Dermis blood vessel endothelial cell (primary cell): ENCODE results near the gene PLEKHO1. TPM values are rescaled to one million over a fixed set of nuclear protein-coding genes. Genes with fewer than 3 reads are reported as not detected.

Experiments
- DNase-seq: peaks from one replicate; pipeline ENCODE4 v3.0.0; 2010
- total RNA-seq: library from RNA; depleted of rRNA; stranded (reverse); fragments of >200 nt; gene quantifications from 2 replicates; pipeline ENCODE4 v1.2.3, GENCODE V29; 2014

Gene PLEKHO1
- total RNA-seq, 1 donor from 2014 or later, result 65.9 TPM

DNA sequence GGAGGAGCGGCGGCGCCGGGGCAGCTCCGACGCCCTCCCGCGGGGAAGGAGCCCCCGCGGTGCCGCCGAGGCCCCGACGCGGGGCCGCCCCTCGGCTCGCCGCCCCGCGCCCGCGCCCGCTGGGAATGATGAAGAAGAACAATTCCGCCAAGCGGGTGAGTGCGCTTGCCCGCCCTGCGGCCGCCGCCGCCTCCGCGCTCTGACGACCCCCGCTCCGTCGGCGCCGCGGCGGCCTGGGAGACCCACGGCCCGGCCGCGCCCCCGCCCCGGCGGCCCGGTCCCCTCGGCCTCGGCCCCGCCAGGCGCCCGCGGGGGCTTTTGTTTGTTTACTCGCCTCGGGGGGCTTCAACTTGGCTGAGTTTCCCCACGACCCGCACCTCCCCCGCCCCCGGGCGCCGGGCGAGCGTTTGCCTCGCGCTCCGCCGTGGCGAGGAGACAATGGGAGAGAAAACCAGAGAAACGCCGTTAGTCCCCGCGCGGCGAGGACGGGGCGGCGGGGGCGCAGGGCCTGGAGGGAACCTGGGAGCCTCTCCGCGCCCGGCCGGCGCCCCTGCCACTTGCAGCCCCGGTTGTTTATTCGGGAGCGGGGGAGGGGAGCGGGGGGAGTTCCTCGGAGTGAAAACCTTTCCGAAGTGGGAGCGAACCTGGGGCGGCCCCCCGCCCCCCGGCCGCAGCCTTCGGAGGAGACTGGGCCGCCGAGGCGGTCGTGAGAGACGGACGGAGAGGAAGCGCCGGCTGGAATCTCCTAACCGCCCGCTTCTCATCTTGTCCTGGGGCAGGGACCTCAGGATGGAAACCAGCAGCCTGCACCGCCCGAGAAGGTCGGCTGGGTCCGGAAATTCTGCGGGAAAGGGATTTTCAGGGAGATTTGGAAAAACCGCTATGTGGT lies 661 bp downstream of the PLEKHO1 start:
- no peak for DNase-seq

DNA sequence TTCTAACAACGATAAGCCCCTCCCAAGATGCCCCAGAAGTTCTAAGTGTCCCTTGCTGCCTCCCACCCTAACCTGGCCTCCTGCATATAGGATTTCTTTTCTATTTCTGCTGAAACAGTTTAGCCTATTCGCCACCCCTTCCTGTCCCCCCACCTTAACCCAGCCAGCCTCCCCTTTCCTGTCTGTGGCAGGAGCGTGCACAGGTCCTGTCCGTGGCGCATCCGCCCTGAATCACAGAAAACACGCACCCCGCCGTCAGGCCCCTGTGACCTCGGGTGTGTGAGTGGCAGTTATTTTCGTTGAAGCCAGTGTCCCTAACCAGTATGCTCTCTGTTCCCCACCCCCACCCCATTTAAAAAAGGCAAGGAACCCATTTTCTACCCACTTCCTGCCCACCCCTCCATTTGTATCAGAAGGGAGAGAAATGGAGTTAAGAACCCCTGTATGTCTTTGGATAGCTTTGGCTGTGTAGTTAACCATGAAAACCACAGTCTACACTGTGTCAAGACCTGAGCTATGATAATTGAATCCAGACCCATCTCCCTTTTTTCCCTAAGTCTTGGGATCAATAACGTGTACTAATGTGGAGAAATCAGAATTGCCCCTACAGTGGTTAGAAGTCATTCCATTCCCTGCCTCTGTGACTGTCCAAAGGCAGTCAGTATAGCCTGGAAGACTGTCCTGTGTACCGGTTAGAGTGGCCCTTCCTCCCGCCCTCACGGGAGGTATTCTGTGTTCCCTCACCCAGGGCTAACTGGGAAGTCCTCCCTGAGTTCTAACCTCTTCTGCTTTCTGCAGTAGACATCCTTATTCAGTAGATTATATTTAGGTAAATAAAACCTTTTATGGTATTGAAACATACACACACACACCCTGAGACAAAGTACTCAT lies 1.8 kb downstream of the PLEKHO1 start:
- peak; percentile 57 for DNase-seq

DNA sequence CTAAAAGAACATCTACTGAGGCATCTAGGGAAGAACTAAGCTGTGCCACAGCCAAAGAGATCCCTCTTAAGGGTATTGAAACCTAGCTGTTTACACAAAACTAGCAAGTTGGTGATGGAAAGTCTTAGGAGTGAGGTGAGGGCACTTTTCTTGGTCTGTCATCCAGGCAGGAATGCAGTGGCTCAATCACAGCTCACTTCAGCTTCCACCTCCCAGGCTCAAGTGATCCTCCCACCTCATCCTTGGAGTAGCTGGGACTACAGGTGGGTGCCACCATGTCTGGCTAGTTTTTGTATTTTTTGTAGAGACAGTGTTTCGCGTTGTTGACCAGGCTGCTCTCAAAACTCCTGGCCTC lies 2.4 kb downstream of the PLEKHO1 start:
- peak; percentile 53 for DNase-seq

DNA sequence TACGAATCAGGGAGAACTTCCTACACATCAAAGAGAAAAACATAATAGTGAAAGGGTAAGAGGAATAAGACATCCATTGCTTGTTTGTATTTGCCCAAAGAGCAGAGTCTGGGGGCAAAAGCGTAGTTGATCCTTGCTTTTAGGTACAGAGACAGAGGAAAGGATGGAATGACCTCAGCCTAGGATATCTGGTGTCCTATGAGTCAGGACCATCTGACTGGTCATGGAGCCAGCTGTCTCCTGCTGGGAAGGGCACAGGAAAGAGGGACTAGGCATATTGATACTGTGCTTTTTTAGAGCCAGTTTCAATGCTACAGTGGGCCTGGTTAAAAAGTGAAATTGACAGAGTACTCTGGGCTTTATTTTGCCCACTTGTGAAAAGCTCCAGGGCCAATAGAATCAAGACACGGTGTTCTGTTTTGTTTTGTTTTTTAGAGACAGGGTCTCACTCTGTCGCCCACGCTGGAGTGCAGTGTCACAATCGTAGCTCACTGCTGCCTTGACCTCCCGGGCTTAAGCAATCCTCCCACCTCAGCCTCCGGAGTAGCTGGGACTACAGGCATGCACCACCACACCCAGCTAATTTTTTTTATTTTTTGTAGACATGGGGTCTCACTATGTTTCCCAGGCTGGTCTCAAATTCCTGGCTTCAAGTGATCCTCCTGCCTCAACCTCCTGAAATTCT lies 3.2 kb downstream of the PLEKHO1 start:
- DNase-seq, result peak; percentile 88

DNA sequence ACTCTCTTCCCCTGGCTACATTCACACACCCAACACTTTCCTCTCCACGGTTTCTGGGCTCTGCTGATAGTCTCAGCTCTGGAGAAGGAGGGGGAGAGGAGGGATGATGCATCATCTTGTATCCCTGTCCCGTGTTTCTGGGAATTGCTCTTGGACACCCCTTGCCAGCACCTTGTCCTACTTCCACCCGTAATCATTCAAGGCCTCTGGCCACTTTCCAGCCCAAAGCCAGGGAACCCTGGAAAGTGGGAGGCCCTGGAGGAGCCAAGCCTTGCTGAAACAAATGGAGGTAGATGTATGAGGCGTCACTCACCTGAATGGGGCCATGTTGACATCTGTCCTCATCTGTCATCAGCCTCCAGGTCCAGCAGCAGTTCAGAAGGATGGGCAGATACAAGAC lies 4.4 kb downstream of the PLEKHO1 start:
- DNase-seq, result peak; percentile 37

DNA sequence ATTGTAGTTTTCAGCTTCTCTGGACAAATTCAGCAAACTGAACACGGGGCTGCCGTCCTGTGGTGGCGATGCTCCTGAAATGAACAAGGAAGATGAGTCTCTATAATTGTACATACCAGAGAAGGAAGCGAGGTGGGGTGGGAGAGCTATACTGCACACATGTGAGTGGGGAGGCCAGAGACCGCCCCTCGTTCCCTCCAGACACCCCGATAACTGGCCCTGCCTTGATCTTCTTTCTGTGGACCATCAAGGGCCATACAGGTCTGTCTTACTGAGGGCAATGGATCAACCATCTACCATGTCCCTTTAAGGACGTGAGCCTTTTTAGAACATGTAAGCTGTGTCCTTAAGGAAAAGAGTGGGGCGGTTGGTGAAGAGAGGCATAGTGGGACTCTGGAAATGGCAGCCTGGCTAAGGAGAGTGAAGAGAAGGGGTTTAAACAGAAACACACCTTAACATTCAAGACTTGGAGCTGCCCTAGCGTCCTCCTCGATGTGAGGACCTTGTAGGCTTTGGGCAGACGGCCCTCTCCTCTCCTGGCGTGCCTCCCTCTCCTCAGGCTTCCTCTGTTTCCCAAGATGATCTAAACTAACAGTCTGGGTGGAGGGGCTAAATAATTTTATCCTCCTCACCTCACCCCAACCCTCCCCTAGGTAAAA lies 5.8 kb downstream of the PLEKHO1 start:
- DNase-seq, result no peak

DNA sequence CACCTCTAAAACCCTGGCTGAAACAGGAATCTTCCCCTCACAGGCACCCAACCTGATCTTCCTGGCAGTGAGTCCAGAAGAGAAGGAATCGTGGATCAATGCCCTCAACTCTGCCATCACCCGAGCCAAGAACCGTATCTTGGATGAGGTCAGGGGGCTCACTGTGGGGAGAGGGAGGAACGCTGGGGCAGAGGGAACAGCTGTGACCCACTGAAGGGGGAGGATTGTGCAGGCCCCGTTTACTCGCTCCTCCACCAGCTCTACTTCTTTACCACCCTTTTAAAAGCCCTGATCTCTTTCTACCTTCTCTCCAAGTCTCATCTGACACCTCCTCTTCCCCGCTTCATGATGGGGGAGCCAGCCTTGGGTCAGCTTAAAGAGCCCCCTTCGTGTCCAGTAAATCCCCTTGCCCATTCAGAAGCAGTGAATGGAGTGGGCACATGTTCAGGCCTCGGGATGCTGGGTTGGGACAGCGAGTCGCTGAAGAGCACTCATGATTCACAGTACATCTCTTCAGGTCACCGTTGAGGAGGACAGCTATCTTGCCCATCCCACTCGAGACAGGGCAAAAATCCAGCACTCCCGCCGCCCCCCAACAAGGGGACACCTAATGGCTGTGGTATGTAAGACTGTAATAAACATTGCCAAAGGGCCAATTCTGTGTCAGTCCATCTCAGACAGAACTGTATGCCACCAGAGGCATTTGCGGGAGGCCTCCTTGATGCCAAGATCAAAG lies 7.3 kb downstream of the PLEKHO1 start:
- DNase-seq, result no peak

DNA sequence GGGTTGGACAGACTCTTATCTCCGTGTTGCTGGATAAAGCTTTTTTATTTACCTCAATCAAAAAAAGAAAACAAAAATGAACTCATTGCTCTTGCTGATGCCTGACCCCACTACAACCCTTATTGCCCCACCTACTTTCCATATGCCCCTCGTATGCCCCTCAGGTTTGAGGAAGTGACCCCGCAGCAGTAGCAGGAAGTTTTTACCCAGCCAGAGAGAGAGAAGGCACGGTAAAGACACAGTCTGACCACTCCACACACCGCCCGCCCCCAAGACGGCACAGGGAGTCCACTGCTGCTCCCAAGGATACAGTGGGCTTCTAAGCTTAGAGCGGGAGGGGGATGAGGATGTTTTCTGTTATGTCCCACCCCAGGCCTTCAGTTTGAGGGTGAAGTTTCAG lies 9.8 kb downstream of the PLEKHO1 start:
- no peak for DNase-seq

DNA sequence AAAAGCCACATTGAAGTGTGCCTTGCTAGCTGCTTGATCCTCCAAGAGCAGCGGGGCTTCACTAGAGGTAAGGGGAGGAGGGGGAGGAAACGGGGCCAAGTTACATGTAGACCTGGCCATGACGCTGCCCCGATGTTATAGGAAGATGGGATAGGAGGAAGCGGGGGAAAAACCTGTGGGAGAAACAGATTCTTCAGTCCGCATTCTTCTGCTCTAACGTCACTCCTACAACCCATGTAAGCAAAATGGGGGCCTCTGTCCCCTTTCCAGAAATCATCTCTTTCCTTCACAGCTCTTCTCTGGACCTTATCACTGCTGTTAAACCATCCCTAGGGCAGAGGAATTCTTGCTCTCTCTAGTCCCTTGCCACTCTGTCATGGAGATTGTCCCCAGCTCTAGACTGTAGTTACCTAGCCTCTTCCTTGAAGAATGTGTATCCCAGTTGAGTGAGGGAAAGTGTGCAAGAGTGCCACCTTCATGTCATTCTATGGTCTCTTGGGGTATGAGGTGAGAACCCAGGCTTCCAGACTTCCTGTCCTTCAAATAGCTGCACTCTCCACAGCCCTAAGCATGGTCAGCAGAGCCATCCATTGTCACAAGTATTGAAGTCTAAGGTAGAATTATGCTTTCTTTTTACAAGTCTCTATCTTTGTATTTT lies 11.4 kb downstream of the PLEKHO1 start:
- no peak for DNase-seq

DNA sequence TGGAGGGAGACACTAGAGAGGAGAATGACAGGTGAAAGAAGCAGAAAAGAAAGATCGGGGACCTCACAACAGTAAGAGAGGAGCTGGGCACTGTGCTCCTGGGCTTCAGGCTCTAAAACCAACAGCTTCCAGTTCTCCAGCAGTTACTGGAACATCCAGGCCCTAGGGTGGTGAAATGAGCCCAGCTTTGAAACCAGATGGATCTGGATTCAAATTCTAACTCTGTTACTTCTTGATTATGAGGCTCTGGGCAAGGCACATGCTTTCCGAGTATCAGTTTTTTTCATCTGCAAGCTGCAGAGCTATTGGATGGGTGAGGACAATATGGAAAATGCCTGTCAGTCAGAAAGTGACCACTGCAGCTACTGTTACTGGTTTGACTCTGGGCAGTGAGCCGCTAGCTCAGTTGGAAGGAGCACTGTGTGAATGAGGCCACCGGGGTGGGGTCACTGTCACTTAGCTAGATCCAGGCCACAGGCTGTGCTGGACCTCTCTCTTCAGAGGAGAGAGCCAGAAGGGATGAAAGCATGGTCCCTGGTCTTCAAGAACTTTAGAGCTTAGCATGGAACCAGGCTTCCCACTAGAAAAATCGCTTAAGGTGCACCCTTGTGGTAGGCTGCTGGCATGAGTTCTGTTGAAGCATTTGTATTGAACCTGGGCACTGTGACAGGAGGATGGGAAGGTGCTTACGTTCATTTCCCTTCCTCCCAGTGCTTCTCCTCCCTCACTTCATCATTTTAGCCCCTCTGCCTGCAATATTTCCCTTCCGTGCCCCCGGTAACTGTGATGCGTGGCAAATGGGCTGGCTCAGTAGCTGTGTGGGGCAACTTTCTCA lies 12.2 kb downstream of the PLEKHO1 start:
- DNase-seq, result peak; percentile 55

DNA sequence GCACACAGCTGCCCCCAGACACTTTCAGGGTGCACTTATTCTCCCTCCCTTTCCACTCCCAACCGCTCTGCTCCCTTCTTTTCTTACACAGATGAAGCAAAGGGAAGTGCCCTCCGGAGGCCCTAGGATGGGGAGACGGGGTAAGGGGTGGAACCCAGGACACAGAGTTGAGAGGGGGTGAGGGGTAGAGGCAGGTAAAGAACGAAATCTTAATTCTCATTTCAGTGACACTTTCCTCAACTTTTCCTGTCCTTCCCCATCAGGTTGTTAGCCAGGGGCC lies 12.8 kb downstream of the PLEKHO1 start:
- no peak for DNase-seq

DNA sequence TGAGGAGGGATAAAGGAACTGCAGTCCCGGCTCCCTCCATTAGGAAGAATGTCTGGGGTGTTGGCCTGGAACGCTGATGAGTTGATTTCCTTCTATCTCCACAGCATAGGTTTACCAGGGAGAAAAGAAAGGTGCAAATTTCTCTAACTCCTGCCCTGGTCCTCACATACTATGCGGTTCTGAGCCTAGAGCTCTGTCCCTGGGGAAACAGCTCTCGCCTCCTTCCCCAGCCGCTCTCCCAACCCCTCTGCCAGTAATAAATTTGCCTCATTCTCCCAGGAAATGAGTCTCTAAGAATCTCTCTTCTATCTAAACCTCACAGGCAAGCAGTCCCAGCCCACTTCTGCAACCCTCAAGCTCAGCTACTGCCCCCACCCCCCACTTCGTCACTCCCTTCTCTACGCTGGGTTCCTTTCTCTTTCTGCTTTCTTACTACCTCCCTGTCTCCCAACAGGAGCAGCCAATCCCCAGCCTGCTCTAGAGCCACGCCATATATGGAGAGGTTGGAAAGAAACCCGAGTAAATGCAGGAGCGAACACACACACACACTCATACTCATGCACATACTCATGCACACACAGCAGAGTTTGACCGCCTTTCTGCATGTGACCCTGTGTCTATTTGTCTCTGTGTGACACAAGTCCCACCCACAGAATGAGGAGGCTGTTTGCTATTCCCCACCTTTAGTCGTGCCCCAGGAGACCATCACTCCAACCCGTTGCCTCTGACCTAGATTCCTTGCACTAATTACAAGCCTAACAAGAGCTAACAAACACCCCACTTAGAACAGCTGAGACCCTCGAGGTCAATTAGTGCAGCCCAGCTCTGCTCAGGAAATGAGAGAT lies 13.4 kb downstream of the PLEKHO1 start:
- peak; percentile 94 for DNase-seq

DNA sequence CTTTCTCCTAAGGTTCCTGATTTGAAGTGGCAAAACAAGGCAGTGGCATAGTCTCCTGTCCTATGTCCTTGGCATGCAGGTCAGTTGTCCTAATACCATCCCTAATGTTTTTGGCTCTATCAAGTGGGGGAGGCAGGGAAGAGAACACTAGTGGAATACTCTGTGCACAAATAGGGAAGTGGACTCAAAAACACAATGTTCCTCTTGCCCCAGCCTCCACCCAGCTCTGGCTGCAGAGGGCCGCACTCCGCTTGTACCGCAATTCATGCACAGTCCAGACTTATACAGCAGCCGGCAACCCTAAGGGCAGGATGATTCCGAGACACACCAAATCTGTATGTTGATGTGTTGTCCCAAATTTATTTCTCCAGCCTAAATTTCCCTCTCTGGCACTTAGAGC lies 14.5 kb downstream of the PLEKHO1 start:
- DNase-seq, result no peak

DNA sequence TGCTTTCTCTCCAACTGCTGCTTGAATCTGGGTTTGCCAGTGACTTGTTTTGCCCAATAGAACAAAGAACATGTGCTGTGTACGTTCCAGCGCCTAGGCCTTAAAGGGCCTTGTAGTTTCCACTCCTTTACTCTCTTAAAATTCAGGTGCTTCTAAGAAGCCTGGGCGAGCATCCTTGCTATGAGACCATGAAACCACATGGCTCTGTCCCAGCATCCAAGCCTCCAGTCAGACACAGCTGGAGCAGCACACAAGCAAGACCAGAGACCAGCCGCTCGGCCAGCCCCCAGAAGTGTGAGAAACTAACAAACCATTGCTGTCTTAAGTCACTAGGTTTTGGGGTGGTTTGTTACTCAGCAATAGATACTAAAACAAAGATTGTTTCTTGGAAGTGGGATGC lies 15.1 kb downstream of the PLEKHO1 start:
- no peak for DNase-seq

DNA sequence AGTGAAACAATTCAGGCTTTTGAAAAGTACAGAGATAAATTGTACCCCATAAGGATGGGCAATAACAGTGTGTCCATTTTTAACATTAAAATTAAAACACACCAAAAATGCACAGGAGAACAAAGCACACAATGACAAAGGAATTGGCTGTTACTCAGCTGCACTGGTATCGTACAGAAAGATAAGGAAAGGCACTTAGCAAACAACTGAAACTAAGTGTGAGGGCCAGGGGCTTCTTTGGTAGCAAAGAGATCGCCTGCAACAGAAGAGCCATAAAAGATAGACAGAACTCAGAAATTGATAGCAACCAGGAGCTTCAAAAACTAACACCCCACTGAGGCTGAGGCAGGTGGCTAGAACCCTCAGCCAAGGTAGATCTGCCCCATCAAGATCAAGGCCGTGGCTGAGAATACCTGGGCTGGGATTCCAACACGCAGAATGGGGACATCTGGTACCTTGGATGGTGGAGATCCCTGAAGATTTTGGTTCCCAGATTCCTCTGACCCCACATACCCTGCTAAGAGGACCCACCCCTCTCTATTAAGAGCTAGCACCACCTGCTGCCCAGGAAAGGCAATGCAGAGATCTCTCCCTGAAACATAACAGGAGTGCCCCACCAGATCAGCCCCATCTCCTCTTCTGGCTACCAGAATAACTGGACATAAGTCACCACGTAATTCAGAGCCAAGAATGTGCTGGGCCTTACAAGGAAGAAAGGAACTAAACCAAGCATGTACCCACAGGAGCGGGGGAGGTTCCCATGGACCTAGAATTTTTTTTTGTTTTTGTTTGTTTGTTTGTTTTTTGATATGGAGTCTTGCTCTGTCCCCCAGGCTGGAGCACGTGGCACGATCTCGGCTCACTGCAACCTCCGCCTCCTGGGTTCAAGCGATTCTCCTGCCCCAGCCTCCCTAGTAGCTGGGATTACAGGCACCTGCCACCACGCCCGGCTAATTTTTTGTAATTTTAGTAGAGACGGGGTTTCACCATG lies 16.2 kb downstream of the PLEKHO1 start:
- peak; percentile 76 for DNase-seq

DNA sequence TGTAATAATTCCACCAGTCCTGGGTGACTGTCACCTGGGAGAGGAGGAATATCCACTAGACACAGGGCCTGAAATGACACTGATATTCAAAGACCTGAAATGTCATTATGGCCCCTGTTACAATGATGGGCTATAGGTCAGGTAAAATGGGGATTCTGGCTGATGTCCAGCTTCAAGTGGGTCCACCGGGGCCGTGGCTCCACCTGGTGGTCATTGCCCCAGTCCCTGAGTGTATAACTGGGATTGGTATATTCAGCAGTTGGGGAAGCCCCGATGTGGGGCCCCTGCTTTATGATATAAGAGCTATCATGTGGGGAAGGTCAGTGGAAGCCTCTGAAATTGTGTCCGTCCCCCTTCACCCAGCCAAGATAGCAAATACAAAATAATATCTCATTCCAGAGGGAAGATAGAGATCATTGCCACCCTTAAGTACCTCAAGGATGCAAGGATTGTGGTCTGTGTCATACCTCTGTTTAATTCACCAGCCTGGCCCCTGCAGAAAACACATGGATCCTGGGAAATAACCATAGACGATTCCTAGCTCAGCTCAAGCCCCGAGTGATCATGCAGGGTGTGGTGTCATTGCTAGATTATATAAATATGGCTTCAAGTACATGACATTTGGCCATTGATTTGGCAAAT lies 19.4 kb downstream of the PLEKHO1 start:
- peak; percentile 84 for DNase-seq

DNA sequence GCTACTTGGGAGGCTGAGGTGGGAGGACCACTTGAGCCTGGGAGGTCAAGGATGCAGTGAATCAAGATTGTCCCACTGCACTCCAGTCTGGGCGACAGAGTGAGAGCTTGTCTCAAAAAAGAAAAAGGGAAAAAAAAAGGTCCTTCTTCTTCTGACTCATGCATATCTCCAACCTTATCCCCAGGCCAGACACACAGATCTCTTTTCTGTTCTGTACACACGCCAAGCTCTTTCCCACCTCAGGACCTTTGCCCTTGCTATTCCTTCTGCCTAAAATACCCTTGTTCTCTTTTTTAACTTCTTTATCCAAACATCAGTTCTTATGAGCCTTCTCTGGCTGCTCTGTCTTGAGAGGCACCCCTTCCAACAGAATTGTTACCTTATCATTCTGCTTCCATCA lies 22.1 kb downstream of the PLEKHO1 start:
- no peak for DNase-seq

DNA sequence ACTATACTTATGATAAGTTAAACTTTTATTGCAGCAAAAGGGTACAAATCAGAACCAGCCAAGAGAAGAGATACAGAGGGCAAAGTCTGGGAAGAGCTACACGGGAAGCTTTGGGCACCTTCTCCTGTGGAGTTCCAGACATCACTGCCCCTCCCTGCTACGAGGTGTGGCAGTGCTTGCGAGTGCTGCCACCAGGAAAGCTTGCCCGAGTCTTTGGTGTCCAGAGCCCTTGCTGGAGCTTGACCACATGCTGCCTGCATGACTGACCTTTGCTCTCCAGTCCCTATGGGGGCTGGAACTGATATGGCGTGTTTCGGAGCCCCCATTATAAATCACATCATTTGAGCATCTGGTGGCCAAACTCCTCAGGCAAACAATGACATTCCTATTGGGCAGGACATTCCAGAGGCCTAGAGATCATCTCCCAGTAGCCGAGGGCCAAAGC lies 23.4 kb downstream of the PLEKHO1 start:
- no peak for DNase-seq
